AG08395 (cell line): Measurements from ENCODE around the gene DOCK11.

Experiments
- DNase-seq: peaks from one replicate; pipeline ENCODE4 v3.0.0; 2012; ENCODE audit warnings: mixed read lengths, low spot score

DOCK11 gene

GRCh38 chrX:118630848-118631247 is 135.2 kb downstream of the DOCK11 start:
- DNase-seq: no peak

DNA sequence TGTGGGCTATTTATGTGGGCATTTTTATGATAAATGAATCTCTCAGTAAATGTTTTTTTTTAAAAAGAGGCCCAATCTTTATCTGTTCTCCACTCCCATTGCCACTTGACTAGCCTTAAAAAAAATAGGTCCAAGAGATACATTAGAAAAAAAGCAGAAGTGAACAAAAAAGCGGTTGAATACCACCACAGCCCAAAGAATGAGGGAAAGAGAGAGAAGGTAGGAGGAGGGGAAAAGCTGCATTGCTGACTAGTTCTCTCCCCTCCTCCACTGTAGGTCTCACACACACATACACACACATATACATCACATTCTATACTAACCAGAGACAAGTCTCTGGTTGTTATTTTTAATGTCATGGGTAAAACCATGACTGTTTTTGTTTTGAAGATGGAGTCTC is 136.0 kb downstream of the DOCK11 start:
- DNase-seq: no peak

- DNase-seq: no peak
These were observed 137.2 kb downstream of the DOCK11 start for GRCh38 chrX:118632862-118633261.

DNA sequence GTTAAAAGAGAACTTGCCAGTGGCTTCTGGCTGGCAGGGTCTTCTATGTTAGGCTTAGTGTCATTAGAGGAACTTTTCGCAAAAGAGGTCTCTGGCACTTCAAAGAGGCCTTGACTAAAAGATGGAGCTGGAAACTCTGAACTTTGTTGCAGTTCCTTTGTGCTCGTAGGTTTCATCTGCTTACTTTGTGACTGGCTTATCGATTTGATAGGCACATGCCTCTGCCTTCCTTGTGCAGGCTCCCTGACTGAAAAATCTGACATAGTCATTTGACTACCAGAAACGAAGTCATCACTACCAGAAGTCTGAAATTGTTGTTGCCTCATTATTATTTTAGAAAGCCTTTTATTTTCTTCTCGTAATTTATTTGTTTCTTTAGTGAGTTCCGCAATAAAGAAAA is 137.9 kb downstream of the DOCK11 start:
- DNase-seq: no peak

- no peak for DNase-seq
These were observed 138.7 kb downstream of the DOCK11 start for GRCh38 chrX:118634336-118634735.

DNA sequence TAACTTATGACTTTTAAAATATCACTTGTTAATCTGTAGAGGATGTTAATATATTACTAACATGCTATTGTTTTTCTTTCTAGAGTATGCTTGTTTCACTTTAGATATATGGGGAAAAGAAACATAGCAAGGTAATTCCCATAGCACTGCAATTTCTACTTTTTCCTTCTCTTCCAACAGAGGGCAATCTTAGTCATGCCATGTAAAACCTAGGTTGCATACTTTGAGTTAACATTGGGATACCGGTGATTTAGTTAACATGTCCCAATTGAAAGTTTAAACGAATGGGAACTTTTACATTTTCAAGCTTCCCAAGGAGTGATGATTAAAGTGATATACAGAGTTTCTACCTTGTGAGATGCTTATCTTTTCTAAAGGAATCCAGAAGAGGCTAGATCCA is 142.4 kb downstream of the DOCK11 start:
- DNase-seq: peak; percentile 7

GRCh38 chrX:118644378-118644777 is 148.8 kb downstream of the DOCK11 start:
- DNase-seq: peak; percentile 29

GRCh38 chrX:118652717-118653116 is 157.1 kb downstream of the DOCK11 start:
- peak; percentile 10 for DNase-seq

DNA sequence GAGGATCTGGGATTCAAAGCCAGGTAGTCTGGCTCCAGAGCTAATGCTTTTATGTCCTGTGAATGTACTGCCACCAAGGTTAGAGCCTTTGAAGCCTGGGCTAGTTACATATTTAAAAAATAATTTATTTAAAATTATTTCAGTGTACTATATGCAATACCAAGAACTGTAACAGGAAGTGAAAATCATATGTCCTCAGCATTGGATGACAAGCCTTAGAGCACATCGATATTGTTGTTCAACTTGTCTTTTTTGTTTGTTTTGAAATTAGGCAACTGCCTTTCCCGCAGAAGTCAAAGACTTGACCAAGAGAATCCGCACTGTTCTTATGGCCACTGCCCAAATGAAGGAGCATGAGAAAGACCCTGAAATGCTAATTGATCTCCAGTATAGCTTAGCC is 158.7 kb downstream of the DOCK11 start:
- no peak for DNase-seq

DNA sequence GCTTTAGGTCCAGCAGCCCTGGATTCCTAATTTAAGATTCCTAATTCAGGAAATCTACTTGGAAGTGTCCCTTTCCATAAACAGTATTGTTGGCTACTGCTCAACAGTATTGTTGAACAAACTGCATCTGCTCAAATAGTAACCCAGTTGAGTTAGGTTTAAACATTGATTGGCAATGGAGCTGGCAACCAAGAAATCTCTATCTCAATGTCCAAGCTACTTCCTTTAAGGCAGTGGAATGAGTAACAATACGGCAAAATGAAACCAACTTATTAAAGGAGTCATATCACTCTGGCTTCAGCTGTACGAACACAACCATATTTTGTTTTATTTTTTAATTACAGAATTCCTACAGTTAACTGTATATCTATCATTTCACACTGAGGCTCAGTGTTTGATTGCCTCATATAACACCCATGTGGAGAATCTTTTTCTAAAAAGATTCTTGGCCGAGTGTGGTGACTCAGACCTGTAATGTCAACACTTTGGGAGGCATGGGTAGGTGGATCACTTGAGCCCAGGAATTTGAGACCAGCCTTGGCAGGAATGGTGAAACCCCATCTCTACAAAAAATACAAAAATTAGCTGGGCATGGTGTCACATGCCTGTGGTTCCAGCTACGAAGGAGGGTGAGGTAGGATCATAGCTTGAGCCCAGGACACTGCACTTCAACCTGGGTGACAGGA is 160.1 kb downstream of the DOCK11 start:
- no peak for DNase-seq

DNA sequence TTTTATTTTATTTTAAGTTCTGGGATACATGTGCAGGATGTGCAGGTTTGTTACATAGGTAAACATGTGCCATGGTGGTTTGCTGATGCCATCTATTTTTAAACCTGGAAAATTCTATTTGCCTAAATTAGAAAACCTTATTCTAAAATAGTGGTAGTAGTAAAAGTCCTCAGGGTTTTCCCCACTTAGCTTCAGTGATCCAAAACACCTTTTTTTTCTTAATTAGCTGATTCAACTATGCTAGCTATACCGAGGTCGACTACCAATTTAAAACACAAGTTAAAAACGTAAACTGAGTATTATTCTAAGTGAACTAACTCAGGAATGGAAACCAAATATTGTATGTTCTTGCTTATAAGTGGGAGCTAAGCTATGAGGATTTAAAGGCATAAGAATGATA is 161.8 kb downstream of the DOCK11 start:
- DNase-seq: no peak

- no peak for DNase-seq
These were observed 164.5 kb downstream of the DOCK11 start for GRCh38 chrX:118660085-118660484.

DNA sequence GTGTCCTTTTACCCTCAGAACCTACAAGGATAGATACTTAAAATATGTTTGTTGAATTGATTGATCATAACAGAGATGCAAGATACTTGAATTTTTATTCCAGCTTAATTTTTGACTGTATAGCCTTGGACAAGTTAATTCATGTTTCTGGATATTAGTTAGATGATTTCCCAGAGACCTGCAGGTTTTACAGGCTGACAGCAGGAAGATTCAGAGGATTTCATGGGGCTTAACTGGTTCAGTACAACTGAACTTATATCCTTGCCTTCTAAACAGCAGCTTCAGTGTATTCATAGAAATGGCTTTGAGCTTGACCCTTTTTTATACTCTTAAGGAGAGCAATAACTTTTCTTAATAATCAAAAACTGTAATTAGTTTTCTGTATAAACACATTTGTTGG is 169.6 kb downstream of the DOCK11 start:
- DNase-seq: no peak

GRCh38 chrX:118666521-118666920 is 170.9 kb downstream of the DOCK11 start:
- DNase-seq: no peak

GRCh38 chrX:118669435-118669834 is 173.8 kb downstream of the DOCK11 start:
- DNase-seq: no peak

- DNase-seq: no peak
These were observed 179.8 kb downstream of the DOCK11 start for GRCh38 chrX:118675326-118675965.

- DNase-seq: no peak
These were observed 180.3 kb downstream of the DOCK11 start for GRCh38 chrX:118675966-118676349.

- no peak for DNase-seq
These were observed 181.7 kb downstream of the DOCK11 start for GRCh38 chrX:118677318-118677717.

- DNase-seq: no peak
These were observed 183.7 kb downstream of the DOCK11 start for GRCh38 chrX:118679290-118679689.

DNA sequence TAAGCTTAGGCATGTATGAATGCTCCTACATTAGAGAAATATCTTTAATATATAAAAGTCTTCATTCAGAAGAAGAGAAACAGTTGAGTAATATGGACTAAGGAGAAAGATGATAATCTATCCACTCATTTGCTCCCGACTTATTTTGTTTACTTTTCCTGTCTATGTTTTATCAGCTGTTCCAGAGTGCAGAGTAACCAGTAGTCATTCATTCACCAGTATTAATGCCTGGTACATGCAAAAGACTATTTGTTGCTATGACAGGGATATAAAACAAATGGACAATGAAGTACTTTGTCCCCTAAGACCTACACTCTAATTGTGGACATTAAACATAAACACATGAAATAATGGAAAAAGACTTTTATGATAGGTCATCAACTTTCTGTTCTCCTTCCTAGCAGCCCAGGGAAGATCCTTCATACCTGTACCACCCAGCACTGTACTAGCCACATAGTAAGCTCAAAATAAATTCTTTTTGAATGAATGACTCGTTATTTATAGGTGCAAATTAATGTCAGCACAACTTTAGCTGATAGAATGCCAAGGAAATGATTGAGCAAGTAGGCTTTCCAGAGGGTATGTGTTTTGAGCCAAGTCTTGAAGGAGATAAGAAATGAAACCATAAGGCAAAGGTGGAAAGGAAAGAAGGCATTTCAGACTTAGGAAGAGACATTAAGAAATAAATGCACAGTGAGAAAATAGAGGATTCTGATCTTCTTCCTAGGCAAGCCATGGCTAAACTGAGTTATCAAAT is 186.8 kb downstream of the DOCK11 start:
- no peak for DNase-seq

- no peak for DNase-seq
These were observed 189.8 kb downstream of the DOCK11 start for GRCh38 chrX:118685393-118685792.

- no peak for DNase-seq
These were observed 193.3 kb downstream of the DOCK11 start for GRCh38 chrX:118688935-118689334.

GRCh38 chrX:118693843-118694242 is 198.2 kb downstream of the DOCK11 start:
- DNase-seq: no peak
